ENCODE results near the gene TFE3.

The TFE3 gene

GRCh38 chrX:49060914-49061313 lies 17.8 kb upstream of the TFE3 start:
- no peak for TF ChIP-seq CTCF (IDR thresholded peaks at IDR 0.05; ENCODE audit: extremely low read depth, insufficient read depth, missing control alignments)
- in situ Hi-C loops (cut with MboI; ENCODE audit: low pct_unique_long_range_greater_than_20kb, low sequenced_read_pairs, unreplicated experiment) = no loop called here
- no peak for DNase-seq (ENCODE audit: low spot score)

GRCh38 chrX:49059681-49060085 lies 16.5 kb upstream of the TFE3 start:
- DNase-seq (ENCODE audit: low spot score) = no peak
- in situ Hi-C loops (cut with MboI; ENCODE audit: low pct_unique_long_range_greater_than_20kb, low sequenced_read_pairs, unreplicated experiment) = no loop called here
- no peak for TF ChIP-seq CTCF (IDR thresholded peaks at IDR 0.05; ENCODE audit: extremely low read depth, insufficient read depth, missing control alignments)

GRCh38 chrX:49059201-49059600 lies 16.0 kb upstream of the TFE3 start:
- no peak for DNase-seq (ENCODE audit: low spot score)
- in situ Hi-C loops (cut with MboI; ENCODE audit: low pct_unique_long_range_greater_than_20kb, low sequenced_read_pairs, unreplicated experiment) = no loop called here
- no peak for TF ChIP-seq CTCF (IDR thresholded peaks at IDR 0.05; ENCODE audit: extremely low read depth, insufficient read depth, missing control alignments)

- in situ Hi-C loops (cut with MboI; ENCODE audit: low pct_unique_long_range_greater_than_20kb, low sequenced_read_pairs, unreplicated experiment) = no loop called here
- no peak for DNase-seq (ENCODE audit: low spot score)
- no peak for TF ChIP-seq CTCF (IDR thresholded peaks at IDR 0.05; ENCODE audit: extremely low read depth, insufficient read depth, missing control alignments)
Measured at GRCh38 chrX:49058794-49059193, 15.6 kb upstream of the TFE3 start, which contains the start of gene CCDC120. TSS of gene CCDC120 (plus strand) at chrX:49058999. CDS start at chrX:49062042, 3,043 bp downstream.

GRCh38 chrX:49054073-49054762 lies 11.1 kb upstream of the TFE3 start:
- no peak for TF ChIP-seq CTCF (IDR thresholded peaks at IDR 0.05; ENCODE audit: extremely low read depth, insufficient read depth, missing control alignments)
- DNase-seq (ENCODE audit: low spot score) = no peak
- in situ Hi-C loops (cut with MboI; ENCODE audit: low pct_unique_long_range_greater_than_20kb, low sequenced_read_pairs, unreplicated experiment) = no loop called here

GRCh38 chrX:49053223-49054072 lies 10.3 kb upstream of the TFE3 start:
- no peak for TF ChIP-seq CTCF (IDR thresholded peaks at IDR 0.05; ENCODE audit: extremely low read depth, insufficient read depth, missing control alignments)
- DNase-seq (ENCODE audit: low spot score) = peak; percentile 83
- in situ Hi-C loops (cut with MboI; ENCODE audit: low pct_unique_long_range_greater_than_20kb, low sequenced_read_pairs, unreplicated experiment) = no loop called here
